ENCODE data around the gene RTKN. TPM values are rescaled to one million over a fixed set of nuclear protein-coding genes. Genes with fewer than 3 reads are reported as not detected.
"Not testable (repeated sequence)": the region's sequence is repeated elsewhere in the genome, so short reads cannot be mapped to it uniquely, and the experiment has no call there.

RTKN gene
- polyA plus RNA-seq, 10 donors = 35.1 to 64.2 (median 43.2) TPM

DNA sequence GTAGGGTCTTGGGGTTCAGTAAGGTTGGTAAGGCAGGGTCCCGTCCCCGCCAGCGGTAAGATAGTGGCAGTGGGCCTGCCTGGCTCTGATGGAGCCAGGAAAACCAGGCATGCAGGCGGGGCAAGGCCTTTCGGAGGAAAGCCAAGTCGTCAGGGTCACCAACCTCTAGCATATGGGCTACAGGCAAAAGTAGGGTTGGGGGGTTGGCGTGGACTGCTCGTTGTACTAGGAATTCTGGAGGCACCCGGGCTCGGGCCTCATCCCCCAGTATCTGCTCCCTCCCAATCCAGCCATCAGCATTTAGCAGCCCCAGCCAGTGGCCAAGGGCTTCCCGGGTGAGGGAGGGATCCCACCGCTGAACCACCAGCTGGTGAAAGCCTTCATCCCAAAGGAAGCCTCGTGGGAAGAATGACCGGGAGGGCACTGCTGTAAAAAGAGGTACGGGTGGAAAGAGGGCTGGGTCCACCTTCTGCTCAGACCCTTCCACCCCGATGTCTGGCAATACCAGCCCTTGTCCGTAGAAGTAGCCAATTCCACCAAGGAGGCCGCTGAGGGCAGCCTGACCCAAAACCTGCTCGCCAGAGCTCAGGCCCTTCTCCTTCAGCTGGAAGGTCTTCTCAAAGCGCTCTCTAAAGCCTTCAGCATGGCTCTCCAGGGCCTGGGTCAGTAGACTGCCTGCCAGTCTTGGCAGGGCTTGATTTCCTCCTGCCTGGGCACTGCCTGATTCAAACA, 20.5 kb upstream of the RTKN start:
- DNase-seq = no peak

DNA sequence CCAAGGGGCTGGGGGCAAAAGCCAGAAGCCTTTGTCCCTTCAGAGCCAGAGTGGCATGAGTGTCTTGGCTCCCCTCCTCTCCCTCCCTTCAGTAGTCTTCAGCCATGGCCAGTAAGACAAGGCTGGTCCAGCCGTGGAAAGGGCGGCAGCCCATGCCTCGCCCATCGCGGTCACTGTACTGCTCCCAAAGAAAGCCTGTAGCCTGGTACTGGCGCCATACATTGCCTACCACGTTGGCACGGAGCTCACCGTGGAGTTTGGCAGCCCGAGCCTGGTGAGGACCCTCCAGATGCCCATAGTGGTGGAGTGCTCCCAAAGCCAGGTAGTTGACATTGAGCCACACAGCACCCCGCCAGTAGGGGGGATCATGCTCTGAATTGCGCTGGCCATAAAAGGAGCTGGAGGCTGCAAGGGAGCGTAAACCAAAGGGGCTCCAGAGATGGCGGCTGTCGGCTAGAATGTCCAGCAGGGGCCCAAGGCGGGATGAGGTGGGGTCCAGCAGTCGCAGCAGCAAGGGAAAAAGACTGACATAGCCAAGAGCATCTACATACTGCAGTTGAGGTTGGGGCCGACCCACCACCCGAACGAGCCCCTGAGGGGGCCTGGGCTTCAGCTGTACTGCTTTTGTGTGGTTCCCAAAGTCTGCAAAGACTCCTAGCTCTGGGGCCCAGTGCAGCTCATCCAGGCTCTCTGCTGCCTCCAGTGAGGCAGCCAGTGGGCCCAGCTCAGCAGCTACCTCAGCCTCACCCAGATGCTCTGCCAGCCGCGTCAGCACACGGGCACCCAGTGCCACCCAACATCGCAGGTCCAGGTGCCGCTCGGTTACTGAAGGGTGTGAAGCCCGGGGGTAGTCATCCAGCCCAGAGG, 19.7 kb upstream of the RTKN start:
- DNase-seq = no peak

DNA sequence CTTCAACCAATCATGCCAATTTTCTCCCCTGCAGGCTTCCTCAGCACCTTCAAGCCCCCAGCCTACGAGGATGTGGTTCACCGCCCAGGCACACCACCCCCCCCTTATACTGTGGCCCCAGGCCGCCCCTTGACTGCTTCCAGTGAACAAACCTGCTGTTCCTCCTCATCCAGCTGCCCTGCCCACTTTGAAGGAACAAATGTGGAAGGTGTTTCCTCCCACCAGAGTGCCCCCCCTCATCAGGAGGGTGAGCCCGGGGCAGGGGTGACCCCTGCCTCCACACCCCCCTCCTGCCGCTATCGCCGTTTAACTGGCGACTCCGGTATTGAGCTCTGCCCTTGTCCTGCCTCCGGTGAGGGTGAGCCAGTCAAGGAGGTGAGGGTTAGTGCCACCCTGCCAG, 18.4 kb upstream of the RTKN start:
- not testable (repeated sequence) for DNase-seq

DNA sequence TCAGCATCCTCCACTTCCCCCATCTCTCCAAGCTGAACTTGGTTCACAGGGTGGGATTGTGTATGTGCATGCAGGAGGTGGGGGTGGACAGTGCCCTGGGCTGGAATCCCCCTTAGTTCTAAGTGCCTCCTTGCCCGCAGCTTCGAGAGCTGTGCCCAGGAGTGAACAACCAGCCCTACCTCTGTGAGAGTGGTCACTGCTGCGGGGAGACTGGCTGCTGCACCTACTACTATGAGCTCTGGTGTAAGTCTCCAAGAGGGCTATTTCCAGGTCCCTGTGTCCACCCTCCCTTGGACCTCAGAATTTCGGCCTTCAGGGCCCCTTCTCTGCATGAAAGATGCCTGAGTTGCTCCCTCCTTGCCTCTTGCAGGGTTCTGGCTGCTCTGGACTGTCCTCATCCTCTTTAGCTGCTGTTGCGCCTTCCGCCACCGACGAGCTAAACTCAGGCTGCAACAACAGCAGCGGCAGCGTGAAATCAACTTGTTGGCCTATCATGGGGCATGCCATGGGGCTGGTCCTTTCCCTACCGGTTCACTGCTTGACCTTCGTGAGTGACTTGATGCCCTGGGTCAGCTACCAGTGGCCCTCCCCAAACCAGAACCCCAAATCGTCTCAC, 17.9 kb upstream of the RTKN start:
- not testable (repeated sequence) for DNase-seq

DNA sequence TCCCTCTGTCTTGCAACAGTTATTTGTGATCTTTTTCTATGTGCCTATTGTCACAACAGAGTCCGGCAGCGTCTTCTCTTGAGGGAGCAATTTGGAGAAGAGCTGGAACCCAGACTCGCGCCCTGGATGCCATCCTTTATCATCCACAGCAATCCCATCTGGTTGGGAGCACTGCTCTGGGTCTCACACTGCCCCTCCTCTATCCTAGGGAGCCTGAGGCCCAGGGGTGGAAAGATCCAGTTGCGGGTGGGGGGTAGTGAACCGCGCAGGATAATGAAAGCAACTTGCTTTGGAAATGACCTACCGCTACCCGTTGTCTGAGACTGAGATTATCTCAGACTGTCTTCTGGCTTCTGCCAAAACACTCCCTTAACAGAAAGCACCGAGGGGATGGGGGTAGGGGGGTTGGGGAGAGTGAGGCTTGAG, 17.2 kb upstream of the RTKN start:
- DNase-seq = no peak

DNA sequence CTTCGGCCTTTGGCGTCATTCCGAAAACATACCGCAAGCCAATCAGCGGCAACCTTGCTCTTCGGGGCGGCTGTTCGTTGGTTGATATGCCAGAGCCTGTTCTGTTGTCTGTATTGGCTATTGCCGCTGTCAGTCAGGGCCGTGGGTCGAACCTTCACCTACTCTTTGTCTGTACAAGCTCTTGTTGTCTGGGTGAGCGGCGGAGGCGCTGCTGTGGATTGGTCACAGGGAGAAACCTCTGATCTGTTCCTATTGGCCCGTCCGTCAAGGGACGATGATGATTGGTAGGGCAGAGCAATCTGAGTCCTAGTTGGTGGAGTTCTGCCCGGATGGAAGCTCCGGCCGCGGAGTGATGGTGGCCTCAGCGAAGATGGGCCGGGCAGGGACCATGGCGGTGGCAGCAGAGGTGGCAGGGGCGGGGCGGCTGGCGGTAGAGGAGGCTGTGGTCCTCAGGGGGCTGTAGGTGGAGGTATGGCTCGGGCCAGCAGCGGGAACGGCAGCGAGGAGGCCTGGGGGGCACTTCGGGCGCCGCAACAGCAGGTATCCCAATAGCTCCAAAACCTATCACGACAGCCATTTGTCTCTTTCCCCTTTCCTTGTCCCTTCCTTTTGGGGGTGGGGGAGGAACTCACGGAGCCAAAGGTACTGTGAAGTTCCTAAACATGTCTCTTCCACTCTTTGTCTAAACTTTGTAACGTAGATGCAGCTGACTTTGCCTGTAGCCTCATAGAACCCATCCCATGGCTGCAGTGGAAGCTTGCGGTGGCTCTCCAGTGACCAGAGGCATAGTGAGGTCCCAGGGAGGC, 16.6 kb upstream of the RTKN start, which contains the start of gene WBP1:
TSS of gene WBP1 (plus strand) at position 307 of the 806 bp plus-strand sequence. CDS start at position 472, 165 bp downstream.
- DNase-seq = peak; percentile 99 to 100 (median 100)

DNA sequence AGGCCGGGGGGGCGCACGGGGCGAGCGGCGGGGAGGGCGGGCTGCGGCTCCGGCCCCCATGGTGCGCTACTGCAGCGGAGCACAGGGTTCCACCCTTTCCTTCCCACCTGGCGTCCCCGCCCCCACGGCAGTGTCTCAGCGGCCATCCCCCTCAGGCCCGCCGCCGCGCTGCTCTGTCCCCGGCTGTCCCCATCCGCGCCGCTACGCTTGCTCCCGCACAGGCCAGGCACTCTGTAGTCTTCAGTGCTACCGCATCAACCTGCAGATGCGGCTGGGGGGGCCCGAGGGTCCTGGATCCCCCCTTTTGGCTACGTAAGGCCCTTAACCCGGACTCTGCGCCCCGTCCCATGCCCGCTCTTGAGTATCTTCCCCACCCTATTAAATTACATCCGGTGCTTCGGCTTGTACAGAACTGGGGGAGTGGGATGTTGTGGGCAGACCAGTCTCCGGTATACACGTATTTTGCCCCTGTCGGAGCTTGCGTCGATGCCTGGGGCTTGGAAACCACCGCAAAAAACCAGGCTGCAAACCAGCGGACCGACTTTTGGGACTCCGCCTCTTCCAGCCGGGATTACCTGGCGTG, 15.9 kb upstream of the RTKN start:
- peak in 1 of 3 donors; percentile 70 for DNase-seq

DNA sequence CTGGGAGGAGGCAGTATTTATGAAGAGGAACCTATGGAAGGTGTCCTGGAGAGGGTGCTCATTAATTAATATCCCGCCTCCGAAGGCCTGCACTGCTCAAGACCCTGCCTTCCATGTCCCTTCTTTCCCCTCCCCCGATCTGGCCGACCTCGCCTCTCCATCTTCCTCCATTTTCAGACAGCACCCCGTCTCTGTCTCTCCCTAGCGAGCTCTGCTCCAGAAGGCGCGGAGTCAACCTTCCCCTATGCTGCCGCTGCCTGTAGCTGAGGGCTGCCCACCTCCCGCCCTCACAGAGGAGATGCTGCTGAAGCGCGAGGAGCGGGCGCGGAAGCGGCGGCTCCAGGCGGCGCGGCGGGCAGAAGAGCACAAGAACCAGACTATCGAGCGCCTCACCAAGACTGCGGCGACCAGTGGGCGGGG, 15.4 kb upstream of the RTKN start:
- DNase-seq = no peak

DNA sequence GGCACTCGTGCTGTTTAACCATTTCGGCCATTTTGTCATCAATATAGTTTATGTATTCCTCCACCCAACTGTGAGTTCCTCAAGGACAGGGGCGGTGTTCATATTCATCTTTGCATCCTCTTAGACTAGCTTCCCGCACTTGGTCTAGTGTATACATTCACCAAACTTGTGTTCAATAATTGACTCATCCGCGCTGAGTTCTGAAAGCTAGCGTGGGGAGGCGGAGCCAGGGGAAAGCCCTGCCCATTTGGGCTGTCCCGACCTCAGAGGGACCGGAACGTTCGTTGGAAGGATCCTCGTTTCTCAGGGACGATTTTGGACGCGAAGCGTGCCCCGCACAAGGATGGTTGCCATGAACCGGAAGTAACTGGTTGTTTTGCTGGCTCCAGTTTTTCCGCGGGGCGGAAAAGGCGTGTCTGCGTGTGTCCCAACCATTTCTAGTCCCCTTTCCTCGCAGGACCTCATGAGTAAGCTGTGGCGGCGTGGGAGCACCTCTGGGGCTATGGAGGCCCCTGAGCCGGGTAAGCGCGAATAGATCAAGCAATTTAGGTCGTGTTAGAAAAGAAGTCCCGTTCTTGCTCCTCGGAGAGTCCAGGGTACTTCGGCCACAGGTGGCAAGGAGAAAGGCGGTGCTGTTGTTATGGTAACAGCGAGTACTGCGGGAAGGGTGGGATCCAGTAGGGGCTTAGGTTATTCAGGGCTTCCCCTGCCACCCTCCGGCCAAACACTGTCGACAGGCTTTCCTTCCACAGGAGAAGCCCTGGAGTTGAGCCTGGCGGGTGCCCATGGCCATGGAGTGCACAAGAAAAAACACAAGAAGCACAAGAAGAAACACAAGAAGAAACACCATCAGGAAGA, 13.1 kb upstream of the RTKN start, which contains the start of gene INO80B:
TSS of gene INO80B (plus strand) at position 434 of the 858 bp plus-strand sequence. CDS start at position 464, 30 bp downstream.
- peak; percentile 98 to 99 (median 98) for DNase-seq

DNA sequence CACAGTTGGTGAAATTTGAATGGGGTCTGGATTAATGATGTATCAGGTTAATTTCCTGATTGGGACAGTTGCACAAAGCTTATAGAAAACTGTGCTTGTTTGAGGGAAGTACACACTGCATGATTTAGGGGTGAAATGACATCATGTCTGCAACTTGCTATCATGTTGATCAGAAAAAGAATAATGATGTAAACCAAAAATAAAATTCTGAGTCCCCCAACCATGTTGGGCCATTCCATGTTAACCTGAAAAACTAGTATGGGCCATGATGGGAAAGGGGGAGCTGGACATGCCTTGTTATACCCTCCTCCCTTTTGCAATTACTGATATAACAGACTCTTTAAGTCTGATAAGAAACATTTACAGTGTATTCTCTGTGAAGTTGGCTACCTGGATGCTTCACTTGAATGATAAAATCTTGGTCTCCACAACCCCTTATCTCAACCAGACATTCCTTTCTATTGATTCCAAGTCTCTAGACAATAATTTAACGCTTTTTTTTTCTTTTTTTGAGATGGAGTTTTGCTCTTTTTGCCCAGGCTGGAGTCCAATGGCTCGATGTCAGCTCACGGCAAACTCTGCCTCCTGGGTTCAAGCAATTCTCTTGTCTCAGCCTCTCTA, 8.9 kb upstream of the RTKN start:
- DNase-seq = no peak

DNA sequence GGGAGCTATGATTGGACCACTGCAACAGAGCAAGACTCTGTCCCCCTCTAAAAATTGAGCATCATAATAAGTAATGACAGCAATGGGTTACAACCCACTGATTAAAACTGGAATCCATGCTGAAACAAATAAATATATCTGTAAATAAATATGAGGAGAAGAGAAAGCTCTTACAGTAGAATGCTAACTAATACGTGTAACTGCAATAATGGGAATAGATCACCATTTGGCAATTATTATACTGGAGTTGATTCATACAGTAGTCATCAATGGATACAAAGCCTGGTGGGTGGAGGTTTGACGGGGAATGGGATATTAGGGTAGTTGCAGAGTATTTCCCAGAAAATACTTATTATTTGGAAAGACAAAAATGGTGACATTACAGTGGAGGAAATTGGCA, 7.0 kb upstream of the RTKN start:
- no peak for DNase-seq

DNA sequence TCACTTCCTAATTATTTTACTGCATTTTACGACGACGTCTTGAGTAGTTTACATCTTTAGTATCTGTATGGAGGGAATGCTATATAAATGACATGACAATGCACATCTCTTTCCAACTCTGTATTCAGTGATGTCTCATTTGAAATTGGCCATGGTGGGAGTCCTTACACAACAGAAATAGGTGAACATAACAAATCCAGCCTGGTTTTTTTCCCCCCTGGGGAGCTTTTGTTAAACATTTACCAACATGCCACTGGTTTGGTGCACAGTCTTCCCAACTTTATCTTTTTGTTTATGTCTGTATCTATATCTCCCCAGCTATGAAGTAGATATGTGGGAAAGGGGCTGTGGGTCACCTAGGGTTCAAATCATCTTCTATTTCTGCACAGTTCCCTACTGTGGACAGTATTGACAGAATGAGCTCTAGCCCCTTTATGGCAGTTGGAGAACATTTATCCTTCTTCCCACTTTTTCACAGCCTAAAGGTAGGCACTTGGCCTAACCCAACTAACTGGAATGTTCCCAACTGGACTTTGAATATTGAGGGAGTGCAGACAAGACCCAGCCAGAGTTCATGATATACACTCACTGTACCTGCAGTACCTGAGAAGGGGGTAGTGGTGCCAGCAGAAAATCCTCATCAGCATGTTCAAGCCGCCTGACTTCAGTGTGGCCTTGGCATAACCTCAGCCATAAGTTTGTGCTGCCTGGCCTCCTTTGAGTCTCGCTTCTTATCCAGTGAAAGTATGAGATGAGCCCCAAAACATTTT, 5.7 kb upstream of the RTKN start:
- no peak for DNase-seq

DNA sequence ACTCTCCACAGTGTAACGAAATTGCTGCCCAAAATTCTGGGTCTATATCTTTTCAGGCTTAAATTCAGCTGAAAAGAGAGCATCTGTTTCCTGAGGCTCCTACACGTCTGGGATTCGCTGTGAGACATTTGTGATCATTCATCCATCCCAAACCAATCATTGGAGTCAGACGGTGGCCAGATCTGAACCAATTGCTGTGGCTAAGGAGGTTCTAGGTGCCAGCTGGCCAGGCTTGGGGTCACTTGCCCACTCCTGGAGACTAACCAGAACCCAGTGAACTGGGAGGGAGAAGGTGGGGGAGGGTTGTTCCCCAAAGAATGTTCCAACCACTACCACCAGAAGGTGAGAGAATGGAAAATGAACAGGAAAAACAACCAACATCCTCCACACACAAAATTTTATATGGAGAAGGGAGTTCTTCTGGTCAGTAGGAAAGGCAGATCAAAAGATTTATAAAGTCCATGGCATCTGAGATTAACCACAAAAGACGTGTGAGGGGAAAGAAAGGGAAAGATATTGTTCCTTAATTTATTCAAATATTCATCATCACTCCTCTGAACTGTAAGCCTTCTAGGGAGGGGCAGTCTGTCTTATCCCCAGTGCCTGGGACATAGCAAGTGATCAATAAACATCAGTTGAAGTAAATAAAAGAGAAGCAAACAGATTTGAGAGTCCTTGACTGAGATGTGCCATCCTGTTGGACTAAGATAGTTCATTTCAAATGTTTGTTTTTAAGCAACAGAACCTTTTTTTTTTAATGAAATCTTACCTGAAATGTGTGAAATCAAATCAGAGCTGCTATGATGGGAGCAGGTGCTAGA, 3.0 kb upstream of the RTKN start:
- no peak for DNase-seq

DNA sequence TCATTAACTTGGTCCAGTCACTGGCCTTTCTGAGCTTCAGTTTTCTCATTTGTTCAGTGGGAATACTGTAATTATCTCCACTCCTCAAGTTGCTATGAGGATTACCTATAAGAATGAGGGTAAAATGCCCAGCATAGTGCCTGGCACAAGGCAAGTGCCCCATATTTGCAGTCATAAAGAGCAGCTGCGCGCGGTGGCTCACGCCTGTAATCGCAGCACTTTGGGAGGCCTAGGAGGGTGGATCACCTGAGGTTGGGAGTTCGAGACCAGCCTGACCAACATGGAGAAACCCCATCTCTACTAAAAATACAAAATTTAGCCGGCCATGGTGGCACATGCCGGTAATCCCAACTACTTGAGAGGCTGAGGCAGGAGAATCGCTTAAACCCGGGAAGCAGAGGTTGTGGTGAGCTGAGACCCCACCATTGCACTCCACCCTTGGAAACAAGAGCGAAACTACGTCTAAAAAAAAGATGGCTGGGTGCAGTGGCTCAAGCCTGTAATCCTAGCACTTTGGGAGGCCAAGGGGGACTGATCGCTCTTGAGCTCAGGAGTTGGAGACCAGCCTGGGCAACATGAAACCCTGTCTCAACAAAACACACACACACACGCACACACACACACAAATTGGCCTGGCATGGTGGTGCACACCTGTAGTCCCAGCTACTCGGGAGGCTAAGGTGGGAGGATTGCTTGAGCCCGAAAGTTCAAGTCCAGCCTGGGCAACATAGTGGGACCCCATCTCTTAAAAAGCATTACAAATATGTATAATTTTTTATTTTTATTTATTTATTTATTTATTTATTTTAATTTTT, 953 bp upstream of the RTKN start:
- not testable (repeated sequence) for DNase-seq

DNA sequence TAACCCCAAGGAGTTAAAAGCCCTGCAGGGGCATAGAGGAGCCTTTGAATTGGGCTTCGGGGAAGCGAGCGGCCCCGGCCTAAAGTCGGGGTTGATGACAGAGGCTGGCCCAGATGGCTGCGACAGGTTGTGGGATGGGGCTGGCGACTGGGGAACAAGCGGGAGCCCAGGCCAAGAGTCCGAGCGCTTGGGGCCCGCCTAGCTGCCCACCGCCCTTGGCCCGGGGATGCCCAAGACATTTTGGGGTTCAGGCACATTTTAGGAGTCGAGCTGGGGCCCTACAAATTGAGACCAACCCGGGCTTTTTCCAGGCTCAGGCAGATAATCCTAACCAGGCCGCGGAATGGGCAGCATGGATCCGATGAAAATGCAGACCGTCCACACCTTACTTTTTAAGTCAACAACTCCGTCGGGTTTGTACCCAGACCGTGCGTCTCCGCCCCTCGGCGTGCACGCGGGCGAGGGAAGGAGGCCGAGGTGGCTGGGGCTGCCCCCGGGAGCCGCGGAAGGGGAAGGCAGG, 507 bp downstream of the RTKN start:
- DNase-seq = no peak

DNA sequence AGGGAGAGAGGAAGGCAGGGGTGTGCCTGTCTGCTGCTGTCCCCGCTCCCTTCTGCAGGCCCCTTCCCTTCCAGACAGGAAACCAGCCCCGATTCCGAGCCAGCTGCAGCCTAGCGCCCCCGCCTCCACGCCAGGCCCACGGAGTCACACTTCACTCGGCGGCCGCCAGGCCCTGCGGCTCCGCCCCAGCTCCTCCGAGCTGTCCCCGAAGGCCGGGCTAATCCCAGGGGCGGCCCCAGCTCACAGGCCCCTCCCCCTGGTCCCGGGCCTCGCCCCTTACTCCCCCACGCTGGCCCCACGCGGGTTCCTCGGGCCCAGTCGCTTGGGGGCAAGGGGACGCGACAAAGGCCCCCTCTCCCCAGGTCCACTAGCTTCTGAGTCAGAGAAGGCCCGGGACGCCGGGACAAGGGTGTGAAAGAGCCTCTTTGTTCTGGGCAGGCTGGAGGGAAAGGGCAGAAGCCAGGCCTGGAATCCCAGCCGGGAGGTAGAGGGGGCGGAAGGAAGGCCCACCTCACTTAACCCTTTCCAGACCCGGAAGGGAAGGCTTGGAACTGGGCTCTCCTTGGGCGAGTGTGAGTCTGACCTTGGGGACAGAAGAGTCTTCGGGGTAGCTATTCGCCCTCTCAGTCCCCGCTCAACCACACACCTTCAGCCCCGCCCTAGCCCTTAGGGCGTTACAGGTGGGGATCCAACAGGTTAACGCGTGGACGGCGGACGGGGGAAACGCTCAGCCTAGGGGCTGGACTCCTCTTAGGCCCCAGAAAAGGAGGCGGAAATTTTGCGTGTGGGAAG, 1.2 kb downstream of the RTKN start:
- DNase-seq = peak; percentile 85 to 97 (median 92)
